GM12801 (cell line): Measurements from ENCODE around the gene ZNF664.

Experiments
- TF ChIP-seq, protein P1 (sequence below): IDR thresholded peaks from one replicate; pipeline ENCODE4 v1.5.1; 2011; ENCODE audit warnings: control low read depth; ENCODE audit not compliant: insufficient read length; ENCODE audit errors: extremely low read depth

Gene ZNF664

DNA sequence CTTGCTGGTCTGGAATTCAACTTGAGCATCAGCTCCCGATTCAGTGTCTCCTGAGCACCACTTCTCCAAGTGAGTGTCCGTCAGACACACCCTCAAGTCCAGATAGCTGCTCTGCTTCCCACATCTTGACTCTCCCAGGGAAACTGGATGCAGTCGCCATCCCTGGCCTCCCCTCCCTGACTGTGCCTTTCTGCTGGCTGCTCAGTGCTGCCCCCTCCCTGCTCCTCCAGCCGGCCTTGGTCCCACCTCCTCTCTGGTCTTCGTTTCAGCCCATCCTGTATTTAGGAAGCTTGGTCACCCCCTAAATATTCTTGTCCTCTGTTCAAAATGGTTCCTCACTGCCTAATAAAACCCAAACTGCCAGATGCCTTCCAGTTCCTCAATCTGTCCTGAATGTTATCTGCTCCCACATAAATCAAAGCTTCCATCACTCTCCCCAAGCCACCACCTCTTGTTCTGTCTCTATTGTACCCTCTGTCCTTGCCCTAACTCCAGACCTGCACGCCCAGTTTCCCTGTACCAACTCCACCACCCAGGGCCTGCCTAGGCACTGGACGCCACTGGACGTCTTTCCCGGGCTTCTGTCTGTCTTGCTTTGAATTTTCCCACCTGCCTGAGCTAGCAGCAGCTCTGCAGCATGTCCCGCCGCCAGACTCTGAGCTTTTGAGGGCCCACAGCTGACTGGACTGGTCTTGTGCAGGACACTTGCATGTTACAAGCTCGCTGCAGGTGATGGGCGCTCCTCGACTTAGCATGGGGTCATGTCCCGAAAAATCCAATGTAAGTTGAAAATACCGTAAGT is 34.1 kb upstream of the ZNF664 start:
- TF ChIP-seq, protein P1, sequence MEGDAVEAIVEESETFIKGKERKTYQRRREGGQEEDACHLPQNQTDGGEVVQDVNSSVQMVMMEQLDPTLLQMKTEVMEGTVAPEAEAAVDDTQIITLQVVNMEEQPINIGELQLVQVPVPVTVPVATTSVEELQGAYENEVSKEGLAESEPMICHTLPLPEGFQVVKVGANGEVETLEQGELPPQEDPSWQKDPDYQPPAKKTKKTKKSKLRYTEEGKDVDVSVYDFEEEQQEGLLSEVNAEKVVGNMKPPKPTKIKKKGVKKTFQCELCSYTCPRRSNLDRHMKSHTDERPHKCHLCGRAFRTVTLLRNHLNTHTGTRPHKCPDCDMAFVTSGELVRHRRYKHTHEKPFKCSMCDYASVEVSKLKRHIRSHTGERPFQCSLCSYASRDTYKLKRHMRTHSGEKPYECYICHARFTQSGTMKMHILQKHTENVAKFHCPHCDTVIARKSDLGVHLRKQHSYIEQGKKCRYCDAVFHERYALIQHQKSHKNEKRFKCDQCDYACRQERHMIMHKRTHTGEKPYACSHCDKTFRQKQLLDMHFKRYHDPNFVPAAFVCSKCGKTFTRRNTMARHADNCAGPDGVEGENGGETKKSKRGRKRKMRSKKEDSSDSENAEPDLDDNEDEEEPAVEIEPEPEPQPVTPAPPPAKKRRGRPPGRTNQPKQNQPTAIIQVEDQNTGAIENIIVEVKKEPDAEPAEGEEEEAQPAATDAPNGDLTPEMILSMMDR = no peak

DNA sequence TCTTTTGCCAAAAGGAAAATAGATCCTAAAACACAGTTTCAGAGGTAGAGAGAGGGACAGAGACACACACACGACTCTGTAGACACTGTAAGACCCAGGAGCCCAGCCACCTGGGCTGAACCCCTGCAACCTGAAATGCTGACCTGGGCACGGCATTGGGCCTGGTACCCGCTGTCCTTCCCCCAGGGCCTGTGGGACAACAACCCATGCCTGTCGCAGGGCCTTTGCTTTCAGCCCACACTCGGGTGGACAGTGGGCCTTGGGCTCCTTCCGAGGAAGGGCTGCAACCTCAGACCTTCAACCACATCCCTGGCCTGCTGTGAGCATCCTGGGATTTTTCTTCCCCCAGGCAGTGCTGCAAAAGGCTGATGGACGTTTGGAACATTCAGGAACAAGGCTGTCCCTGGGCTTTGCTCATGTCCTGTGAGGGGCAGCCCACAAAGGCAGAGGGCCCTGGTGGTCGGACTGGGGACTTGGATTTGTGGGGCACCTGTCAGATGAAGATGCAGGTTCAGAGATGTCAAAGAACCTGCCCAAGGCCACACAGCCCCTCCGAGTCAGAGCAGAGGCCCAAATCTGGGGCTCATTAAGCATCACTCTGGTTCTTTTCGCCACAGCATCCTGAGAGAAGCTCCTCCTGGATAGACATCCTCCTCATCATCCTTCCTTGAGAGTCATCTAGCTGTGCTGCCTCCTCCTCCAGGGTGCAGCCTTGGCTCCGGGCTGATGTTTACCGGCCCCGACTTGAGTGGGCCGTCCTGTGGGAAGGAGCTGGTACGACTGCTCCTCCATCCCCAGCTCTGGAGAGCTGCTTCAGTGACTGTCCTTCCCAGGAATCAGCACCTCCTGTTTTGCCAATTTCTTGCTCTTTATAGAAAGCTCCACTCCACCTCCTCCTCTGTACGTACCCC is 33.0 kb upstream of the ZNF664 start:
- TF ChIP-seq, protein P1 = no peak

DNA sequence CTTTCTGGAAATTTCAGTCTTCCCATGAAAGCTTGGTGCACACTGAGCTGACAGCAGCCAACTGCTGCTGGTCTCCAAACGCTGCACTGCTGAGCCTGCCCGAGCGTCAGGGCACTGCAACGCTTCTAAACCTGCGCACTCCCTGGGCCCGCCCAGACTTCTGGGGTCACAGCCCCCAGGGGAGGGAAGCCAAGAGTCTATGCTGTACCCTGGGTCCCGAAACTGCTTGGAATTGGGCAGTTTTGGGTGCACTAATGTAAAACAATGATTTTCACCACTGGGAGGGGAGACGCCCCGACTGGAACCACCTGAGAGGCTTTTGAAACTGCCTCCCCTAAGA is 32.4 kb upstream of the ZNF664 start:
- TF ChIP-seq, protein P1 = no peak

DNA sequence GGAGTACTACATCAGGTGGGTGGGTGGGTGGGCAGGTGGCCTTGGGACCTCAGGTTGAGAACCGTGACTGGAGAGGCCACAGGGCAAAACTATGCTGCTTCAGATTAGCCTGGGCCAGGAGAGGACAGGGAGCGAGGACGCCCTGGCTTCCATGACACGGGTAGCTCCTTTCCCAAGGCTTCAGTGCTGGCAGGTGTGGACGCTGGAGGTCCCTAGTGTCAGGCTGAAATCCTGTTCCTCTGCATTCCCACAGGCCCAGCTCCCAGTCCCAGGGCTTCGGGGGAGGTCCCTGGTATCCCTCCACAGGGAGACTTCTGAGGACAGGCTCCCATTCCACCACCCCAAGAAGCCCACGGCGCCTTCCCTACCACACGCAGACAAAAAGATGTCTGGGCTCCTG is 32.0 kb upstream of the ZNF664 start:
- TF ChIP-seq, protein P1 = no peak

- TF ChIP-seq, protein P1 = no peak
These were observed 31.3 kb upstream of the ZNF664 start for GRCh38 chr12:123941624-123942237.

DNA sequence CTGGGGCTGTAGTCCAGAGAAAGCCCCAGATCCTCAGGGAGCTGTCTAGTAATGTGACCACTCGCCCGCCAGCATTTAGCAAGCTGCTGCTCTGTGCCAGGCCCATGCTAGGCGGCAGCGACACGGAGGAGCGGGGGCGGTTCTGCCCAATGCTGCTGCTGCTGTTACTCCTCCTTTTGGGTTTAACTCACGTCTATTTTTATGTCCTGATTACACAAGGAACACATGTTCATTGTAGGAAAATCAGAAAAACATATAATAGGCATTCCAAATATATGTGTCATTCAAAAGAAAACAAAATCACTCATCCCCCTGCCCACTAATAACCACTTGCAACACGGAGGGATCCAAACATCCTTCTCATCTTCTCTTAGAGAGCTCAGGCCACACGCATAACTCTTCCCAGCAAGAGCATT is 30.8 kb upstream of the ZNF664 start:
- TF ChIP-seq, protein P1 = no peak
